Right lobe of liver (tissue), 4 donors: Measurements from ENCODE around the gene PTCH1.

Experiments
- CTCF ChIP-seq, 4 donors: fragments of 200-600 bp in 3 of 4; fragments of 450-650 bp in 1 of 4; IDR thresholded peaks; one replicate each; pipeline versions ENCODE4 v1.5.1 to v1.8.0; 2016 to 2022; ENCODE audit warnings: antibody characterized with exemption in 4 of 4, mild to moderate bottlenecking in 2 of 4
- POLR2A ChIP-seq: fragments of 450-650 bp; IDR thresholded peaks from one replicate; pipeline ENCODE4 v1.6.1; 2017; ENCODE audit warnings: antibody characterized with exemption, mild to moderate bottlenecking
- donor health status: DM: no; HTN: no; CAD: no.
- donor health status: DM: no; HTN: no; CAD: no.
- donor health status: DM: no; HTN: yes; CAD: no.

GRCh38 chr9:95486318-95486717, 30.5 kb downstream of the PTCH1 start:
- no peak for TF ChIP-seq POLR2A
- no peak for TF ChIP-seq CTCF (IDR thresholded peaks at IDR 0.05)
